WTC11 (cell line): ENCODE data around the gene CKAP2L. TPM values are rescaled to one million over a fixed set of nuclear protein-coding genes. Genes with fewer than 3 reads are reported as not detected.

Source experiments
- ATAC-seq: fragments of 200-7000 bp; cut with Tn5 transposase; 2 replicates; pipeline ENCODE4 v1.10.0; 2021; ENCODE audit warnings: mild to moderate bottlenecking, moderate library complexity
- CTCF ChIA-PET: fragments of 300-600 bp; sonication (Branson Sonifier 250); formaldehyde crosslinking; loops from one replicate; lab custom pipeline; 2021; ENCODE audit warnings: antibody characterized with exemption; lab: Charles Lee
- POLR2A ChIA-PET: fragments of 350-600 bp; sonication (Branson Sonifier 250); formaldehyde crosslinking; loops from one replicate; lab custom pipeline; 2021; ENCODE audit warnings: antibody characterized with exemption; lab: Charles Lee
- DNase-seq: peaks from one replicate; pipeline ENCODE4 v3.0.0; 2021; ENCODE audit warnings: low spot score
- H3K27ac Mint-ChIP-seq: 2 replicates; pipeline ENCODE4 v1.8.0; 2021; ENCODE audit warnings: mixed read lengths
- H3K27me3 Mint-ChIP-seq: 2 replicates; pipeline ENCODE4 v1.8.0; 2021; ENCODE audit warnings: low read depth, mild to moderate bottlenecking, moderate library complexity, mixed read lengths
- H3K36me3 Mint-ChIP-seq: 2 replicates; pipeline ENCODE4 v1.8.0; 2021; ENCODE audit warnings: mixed read lengths
- H3K4me1 Mint-ChIP-seq: 2 replicates; pipeline ENCODE4 v1.8.0; 2022; ENCODE audit warnings: mixed read lengths
- H3K4me3 Mint-ChIP-seq: 2 replicates; pipeline ENCODE4 v1.8.0; 2021; ENCODE audit warnings: mild to moderate bottlenecking, moderate library complexity, mixed read lengths
- H3K9me3 Mint-ChIP-seq: 2 replicates; pipeline ENCODE4 v1.8.0; 2021; ENCODE audit warnings: mixed read lengths
- FOXK1 ChIP-seq: sonication (generic); formaldehyde crosslinking; IDR thresholded peaks from 2 replicates; pipeline ENCODE4 v1.8.0; 2022; ENCODE audit warnings: mild to moderate bottlenecking, moderate library complexity, missing genetic modification reagents
- HMGA2 ChIP-seq: fragments of 250-450 bp; sonication (Bioruptor Pico); IDR thresholded peaks from 2 replicates; pipeline ENCODE4 v1.4.0; 2021; ENCODE audit warnings: mild to moderate bottlenecking, moderate library complexity
- KAT7 ChIP-seq: sonication (generic); formaldehyde crosslinking; IDR thresholded peaks from 2 replicates; pipeline ENCODE4 v1.8.1; 2023; ENCODE audit warnings: missing genetic modification reagents, mild to moderate bottlenecking, borderline replicate concordance
- RORB ChIP-seq: fragments of 250-450 bp; sonication (Bioruptor Pico); IDR thresholded peaks from 2 replicates; pipeline ENCODE4 v1.9.0; 2021; ENCODE audit warnings: mild to moderate bottlenecking
- SMAD3 ChIP-seq: sonication (generic); formaldehyde crosslinking; IDR thresholded peaks from 2 replicates; pipeline ENCODE4 v1.8.0; 2022; ENCODE audit warnings: missing genetic modification reagents, mild to moderate bottlenecking, borderline replicate concordance
- SOX15 ChIP-seq: fragments of 250-450 bp; sonication (Bioruptor Pico); IDR thresholded peaks from 2 replicates; pipeline ENCODE4 v1.9.0; 2021; ENCODE audit warnings: mild to moderate bottlenecking
- TP53 ChIP-seq: sonication (generic); formaldehyde crosslinking; IDR thresholded peaks from 2 replicates; pipeline ENCODE4 v1.8.1; 2023; ENCODE audit warnings: mild to moderate bottlenecking, missing genetic modification reagents
- ZNF671 ChIP-seq: fragments of 250-450 bp; sonication (Bioruptor Pico); IDR thresholded peaks from 2 replicates; pipeline ENCODE4 v1.8.0; 2021; ENCODE audit warnings: mild to moderate bottlenecking
- total RNA-seq: library from RNA; stranded (reverse); gene quantifications from 3 replicates; pipeline ENCODE4 v1.2.3, GENCODE V29; 2021
- TF ChIP-seq, protein P1 (sequence below): fragments of 250-450 bp; sonication (Bioruptor Pico); IDR thresholded peaks from 2 replicates; pipeline ENCODE4 v2.1.2; 2022; ENCODE audit warnings: mild to moderate bottlenecking, moderate library complexity
- TF ChIP-seq, protein P2 (sequence below): sonication (generic); formaldehyde crosslinking; IDR thresholded peaks from 2 replicates; pipeline ENCODE4 v1.8.0; 2022; ENCODE audit warnings: mild to moderate bottlenecking, missing genetic modification reagents
- TF ChIP-seq, protein P3 (sequence below): fragments of 250-450 bp; sonication (Bioruptor Pico); IDR thresholded peaks from 2 replicates; pipeline ENCODE4 v1.9.0; 2021; ENCODE audit warnings: mild to moderate bottlenecking
- TF ChIP-seq, protein P4 (sequence below): sonication (generic); formaldehyde crosslinking; IDR thresholded peaks from 2 replicates; pipeline ENCODE4 v1.8.0; 2023; ENCODE audit warnings: missing genetic modification reagents, mild to moderate bottlenecking, borderline replicate concordance
- TF ChIP-seq, protein P5 (sequence below): sonication (generic); formaldehyde crosslinking; IDR thresholded peaks from 2 replicates; pipeline ENCODE4 v1.8.1; 2023; ENCODE audit warnings: mild to moderate bottlenecking, moderate library complexity, missing genetic modification reagents
- TF ChIP-seq, protein P6 (sequence below): sonication (generic); formaldehyde crosslinking; IDR thresholded peaks from 2 replicates; pipeline ENCODE4 v1.8.0; 2022; ENCODE audit warnings: missing genetic modification reagents

The CKAP2L gene
- total RNA-seq, 1 experiment from 2014 or later = 25.6 TPM

DNA sequence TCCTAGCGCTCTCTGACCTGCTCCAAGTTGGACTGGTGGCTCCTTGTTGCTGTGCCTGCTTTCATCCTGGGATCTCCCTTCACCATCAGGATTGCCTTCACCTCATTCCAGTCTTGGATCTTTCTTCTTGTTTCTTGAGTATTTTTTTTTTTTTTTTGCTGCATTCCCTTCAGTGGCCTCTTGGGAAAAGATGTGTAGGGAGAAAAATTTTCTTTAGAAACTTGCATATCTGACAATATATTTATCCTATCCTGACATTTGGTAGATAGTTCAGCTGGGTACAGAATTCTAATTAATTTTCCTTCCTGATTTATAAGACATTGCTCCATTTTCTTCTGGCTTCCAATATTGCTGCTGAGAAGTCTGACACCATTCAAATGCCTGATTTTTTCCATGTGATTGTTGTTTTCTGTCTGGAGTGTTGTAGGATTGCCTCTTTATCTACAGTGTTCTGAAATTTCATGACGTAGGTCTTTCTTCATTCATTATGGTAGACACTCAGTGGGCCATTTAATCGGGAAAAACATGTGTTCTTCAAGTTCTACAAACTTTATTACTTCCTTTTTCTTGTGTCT, 42.9 kb upstream of the CKAP2L start:
- DNase-seq = no peak
- CTCF ChIA-PET = interaction anchor here (0.6 to 1.1 kb wide), 6 partner anchors 10 to 134 kb away, joined by 3 to 6 read pairs (median 4); no protein-coding TSS in a partner anchor
- Mint-ChIP-seq H3K36me3 (0 out of 2 replicates have a peak, but pooled peaks cover 3% of the 10 kb centered on the region), H3K4me3 (no peak overlapping the region), H3K27ac (no peak overlapping the region), H3K27me3 (no peaks in the 10 kb centered on the region), H3K9me3 (peaks cover 11% of the 10 kb centered on the region; the same call in 1 of the 2 replicates)
- ATAC-seq = no peak
- POLR2A ChIA-PET = interaction anchor here (0.6 kb wide), 1 partner anchor 76 kb away, joined by 4 read pairs; no protein-coding TSS in a partner anchor
- TF ChIP-seq, protein P1, sequence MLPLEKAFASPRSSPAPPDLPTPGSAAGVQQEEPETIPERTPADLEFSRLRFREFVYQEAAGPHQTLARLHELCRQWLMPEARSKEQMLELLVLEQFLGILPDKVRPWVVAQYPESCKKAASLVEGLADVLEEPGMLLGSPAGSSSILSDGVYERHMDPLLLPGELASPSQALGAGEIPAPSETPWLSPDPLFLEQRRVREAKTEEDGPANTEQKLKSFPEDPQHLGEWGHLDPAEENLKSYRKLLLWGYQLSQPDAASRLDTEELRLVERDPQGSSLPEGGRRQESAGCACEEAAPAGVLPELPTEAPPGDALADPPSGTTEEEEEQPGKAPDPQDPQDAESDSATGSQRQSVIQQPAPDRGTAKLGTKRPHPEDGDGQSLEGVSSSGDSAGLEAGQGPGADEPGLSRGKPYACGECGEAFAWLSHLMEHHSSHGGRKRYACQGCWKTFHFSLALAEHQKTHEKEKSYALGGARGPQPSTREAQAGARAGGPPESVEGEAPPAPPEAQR (CRISPR knock-in tag) = no peak
- TF ChIP-seq, protein P2, sequence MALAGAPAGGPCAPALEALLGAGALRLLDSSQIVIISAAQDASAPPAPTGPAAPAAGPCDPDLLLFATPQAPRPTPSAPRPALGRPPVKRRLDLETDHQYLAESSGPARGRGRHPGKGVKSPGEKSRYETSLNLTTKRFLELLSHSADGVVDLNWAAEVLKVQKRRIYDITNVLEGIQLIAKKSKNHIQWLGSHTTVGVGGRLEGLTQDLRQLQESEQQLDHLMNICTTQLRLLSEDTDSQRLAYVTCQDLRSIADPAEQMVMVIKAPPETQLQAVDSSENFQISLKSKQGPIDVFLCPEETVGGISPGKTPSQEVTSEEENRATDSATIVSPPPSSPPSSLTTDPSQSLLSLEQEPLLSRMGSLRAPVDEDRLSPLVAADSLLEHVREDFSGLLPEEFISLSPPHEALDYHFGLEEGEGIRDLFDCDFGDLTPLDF (CRISPR knock-in tag) = no peak
- TF ChIP-seq FOXK1 (CRISPR knock-in tag) (no peak), TP53 (CRISPR knock-in tag) (no peak), SMAD3 (CRISPR knock-in tag) (no peak), ZNF671 (CRISPR knock-in tag) (no peak), HMGA2 (CRISPR knock-in tag) (no peak), RORB (CRISPR knock-in tag) (no peak), KAT7 (CRISPR knock-in tag) (no peak), SOX15 (CRISPR knock-in tag) (no peak)
- TF ChIP-seq, protein P3, sequence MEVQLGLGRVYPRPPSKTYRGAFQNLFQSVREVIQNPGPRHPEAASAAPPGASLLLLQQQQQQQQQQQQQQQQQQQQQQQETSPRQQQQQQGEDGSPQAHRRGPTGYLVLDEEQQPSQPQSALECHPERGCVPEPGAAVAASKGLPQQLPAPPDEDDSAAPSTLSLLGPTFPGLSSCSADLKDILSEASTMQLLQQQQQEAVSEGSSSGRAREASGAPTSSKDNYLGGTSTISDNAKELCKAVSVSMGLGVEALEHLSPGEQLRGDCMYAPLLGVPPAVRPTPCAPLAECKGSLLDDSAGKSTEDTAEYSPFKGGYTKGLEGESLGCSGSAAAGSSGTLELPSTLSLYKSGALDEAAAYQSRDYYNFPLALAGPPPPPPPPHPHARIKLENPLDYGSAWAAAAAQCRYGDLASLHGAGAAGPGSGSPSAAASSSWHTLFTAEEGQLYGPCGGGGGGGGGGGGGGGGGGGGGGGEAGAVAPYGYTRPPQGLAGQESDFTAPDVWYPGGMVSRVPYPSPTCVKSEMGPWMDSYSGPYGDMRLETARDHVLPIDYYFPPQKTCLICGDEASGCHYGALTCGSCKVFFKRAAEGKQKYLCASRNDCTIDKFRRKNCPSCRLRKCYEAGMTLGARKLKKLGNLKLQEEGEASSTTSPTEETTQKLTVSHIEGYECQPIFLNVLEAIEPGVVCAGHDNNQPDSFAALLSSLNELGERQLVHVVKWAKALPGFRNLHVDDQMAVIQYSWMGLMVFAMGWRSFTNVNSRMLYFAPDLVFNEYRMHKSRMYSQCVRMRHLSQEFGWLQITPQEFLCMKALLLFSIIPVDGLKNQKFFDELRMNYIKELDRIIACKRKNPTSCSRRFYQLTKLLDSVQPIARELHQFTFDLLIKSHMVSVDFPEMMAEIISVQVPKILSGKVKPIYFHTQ (CRISPR knock-in tag) = no peak
- TF ChIP-seq, protein P4, sequence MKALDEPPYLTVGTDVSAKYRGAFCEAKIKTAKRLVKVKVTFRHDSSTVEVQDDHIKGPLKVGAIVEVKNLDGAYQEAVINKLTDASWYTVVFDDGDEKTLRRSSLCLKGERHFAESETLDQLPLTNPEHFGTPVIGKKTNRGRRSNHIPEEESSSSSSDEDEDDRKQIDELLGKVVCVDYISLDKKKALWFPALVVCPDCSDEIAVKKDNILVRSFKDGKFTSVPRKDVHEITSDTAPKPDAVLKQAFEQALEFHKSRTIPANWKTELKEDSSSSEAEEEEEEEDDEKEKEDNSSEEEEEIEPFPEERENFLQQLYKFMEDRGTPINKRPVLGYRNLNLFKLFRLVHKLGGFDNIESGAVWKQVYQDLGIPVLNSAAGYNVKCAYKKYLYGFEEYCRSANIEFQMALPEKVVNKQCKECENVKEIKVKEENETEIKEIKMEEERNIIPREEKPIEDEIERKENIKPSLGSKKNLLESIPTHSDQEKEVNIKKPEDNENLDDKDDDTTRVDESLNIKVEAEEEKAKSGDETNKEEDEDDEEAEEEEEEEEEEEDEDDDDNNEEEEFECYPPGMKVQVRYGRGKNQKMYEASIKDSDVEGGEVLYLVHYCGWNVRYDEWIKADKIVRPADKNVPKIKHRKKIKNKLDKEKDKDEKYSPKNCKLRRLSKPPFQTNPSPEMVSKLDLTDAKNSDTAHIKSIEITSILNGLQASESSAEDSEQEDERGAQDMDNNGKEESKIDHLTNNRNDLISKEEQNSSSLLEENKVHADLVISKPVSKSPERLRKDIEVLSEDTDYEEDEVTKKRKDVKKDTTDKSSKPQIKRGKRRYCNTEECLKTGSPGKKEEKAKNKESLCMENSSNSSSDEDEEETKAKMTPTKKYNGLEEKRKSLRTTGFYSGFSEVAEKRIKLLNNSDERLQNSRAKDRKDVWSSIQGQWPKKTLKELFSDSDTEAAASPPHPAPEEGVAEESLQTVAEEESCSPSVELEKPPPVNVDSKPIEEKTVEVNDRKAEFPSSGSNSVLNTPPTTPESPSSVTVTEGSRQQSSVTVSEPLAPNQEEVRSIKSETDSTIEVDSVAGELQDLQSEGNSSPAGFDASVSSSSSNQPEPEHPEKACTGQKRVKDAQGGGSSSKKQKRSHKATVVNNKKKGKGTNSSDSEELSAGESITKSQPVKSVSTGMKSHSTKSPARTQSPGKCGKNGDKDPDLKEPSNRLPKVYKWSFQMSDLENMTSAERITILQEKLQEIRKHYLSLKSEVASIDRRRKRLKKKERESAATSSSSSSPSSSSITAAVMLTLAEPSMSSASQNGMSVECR (CRISPR knock-in tag) = no peak
- TF ChIP-seq, protein P5, sequence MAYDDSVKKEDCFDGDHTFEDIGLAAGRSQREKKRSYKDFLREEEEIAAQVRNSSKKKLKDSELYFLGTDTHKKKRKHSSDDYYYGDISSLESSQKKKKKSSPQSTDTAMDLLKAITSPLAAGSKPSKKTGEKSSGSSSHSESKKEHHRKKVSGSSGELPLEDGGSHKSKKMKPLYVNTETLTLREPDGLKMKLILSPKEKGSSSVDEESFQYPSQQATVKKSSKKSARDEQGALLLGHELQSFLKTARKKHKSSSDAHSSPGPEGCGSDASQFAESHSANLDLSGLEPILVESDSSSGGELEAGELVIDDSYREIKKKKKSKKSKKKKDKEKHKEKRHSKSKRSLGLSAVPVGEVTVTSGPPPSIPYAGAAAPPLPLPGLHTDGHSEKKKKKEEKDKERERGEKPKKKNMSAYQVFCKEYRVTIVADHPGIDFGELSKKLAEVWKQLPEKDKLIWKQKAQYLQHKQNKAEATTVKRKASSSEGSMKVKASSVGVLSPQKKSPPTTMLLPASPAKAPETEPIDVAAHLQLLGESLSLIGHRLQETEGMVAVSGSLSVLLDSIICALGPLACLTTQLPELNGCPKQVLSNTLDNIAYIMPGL (CRISPR knock-in tag) = no peak
- TF ChIP-seq, protein P6, sequence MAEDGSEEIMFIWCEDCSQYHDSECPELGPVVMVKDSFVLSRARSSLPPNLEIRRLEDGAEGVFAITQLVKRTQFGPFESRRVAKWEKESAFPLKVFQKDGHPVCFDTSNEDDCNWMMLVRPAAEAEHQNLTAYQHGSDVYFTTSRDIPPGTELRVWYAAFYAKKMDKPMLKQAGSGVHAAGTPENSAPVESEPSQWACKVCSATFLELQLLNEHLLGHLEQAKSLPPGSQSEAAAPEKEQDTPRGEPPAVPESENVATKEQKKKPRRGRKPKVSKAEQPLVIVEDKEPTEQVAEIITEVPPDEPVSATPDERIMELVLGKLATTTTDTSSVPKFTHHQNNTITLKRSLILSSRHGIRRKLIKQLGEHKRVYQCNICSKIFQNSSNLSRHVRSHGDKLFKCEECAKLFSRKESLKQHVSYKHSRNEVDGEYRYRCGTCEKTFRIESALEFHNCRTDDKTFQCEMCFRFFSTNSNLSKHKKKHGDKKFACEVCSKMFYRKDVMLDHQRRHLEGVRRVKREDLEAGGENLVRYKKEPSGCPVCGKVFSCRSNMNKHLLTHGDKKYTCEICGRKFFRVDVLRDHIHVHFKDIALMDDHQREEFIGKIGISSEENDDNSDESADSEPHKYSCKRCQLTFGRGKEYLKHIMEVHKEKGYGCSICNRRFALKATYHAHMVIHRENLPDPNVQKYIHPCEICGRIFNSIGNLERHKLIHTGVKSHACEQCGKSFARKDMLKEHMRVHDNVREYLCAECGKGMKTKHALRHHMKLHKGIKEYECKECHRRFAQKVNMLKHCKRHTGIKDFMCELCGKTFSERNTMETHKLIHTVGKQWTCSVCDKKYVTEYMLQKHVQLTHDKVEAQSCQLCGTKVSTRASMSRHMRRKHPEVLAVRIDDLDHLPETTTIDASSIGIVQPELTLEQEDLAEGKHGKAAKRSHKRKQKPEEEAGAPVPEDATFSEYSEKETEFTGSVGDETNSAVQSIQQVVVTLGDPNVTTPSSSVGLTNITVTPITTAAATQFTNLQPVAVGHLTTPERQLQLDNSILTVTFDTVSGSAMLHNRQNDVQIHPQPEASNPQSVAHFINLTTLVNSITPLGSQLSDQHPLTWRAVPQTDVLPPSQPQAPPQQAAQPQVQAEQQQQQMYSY (CRISPR knock-in tag) = no peak
- TF ChIP-seq, all 79 proteins: peak for 0
- H3K4me1 Mint-ChIP-seq = peaks cover 31% of the 10 kb centered on the region
